Stomach (tissue), 9 donors: Measurements from ENCODE around the gene DNAH10. TPM values are rescaled to one million over a fixed set of nuclear protein-coding genes. Genes with fewer than 3 reads are reported as not detected.

ENCODE experiments used
- DNase-seq, 2 donors: peaks; one replicate each; pipeline versions ENCODE4 v3.0.0 to v3.0.0-alpha.2; 2013 to 2019
- H3K27ac ChIP-seq, 5 donors: fragments of 200-600 bp in 4 of 5; sonication (generic) in 4 of 5; one replicate each; pipeline ENCODE4 v1.5.1; 2013 to 2019; ENCODE audit warnings: mild to moderate bottlenecking in 1 of 5, moderate library complexity in 1 of 5
- H3K27me3 ChIP-seq, 3 donors: fragments of 200-600 bp; sonication (generic); one replicate each; pipeline ENCODE4 v1.5.1; 2017 to 2019; ENCODE audit warnings: mixed run types in 1 of 3
- H3K36me3 ChIP-seq, 4 donors: fragments of 200-600 bp; sonication (generic); 1 replicate in 3 of 4; 2 replicates in 1 of 4; pipeline ENCODE4 v1.5.1; 2016 to 2019
- H3K4me1 ChIP-seq, 4 donors: fragments of 200-600 bp; sonication (generic); one replicate each; pipeline ENCODE4 v1.5.1; 2016 to 2019
- H3K4me3 ChIP-seq, 4 donors: fragments of 200-600 bp; sonication (generic) in 3 of 4; one replicate each; pipeline ENCODE4 v1.5.1; 2016 to 2019; ENCODE audit warnings: mild to moderate bottlenecking in 1 of 4
- H3K9me3 ChIP-seq, 4 donors: fragments of 200-600 bp; sonication (generic); one replicate each; pipeline ENCODE4 v1.5.1; 2016 to 2019
- CTCF ChIP-seq, 7 experiments: fragments of 450-650 bp in 4 of 7; fragments of 200-600 bp in 3 of 7; sonication (generic) in 3 of 7; IDR thresholded peaks; one replicate each; pipeline ENCODE4 v1.5.1; 2016 to 2019; ENCODE audit warnings: antibody characterized with exemption in 7 of 7, control low read depth in 2 of 7, mild to moderate bottlenecking in 1 of 7
- EP300 ChIP-seq: sonication (generic); formaldehyde crosslinking; IDR thresholded peaks from one replicate; pipeline ENCODE4 v1.6.1; 2017; ENCODE audit warnings: antibody characterized with exemption
- POLR2A ChIP-seq, 4 donors: fragments of 450-650 bp; IDR thresholded peaks; one replicate each; pipeline ENCODE4 v1.6.1; 2016; ENCODE audit warnings: antibody characterized with exemption in 4 of 4, control low read depth in 2 of 4, mild to moderate bottlenecking in 1 of 4, moderate library complexity in 1 of 4
- POLR2AphosphoS5 ChIP-seq, 3 donors: sonication (generic); formaldehyde crosslinking; IDR thresholded peaks; one replicate each; pipeline ENCODE4 v1.6.1; 2016; ENCODE audit warnings: antibody characterized with exemption in 3 of 3
- WGBS, 5 donors: extraction: QIAGEN DNeasy Blood & Tissue Kit in 3 of 5; methylation state at CpG; one replicate each; pipeline versions ENCODE4 v1.1.5 to v1.1.7; 2013 to 2018; 5-methylcytosine and 5-hydroxymethylcytosine counted together
- intact Hi-C: fragments of 100-400 bp; cut with DNase I; formaldehyde crosslinking; loops from one replicate; pipeline ENCODE4 v1.15.1; 2023; ENCODE audit warnings: low total_unique reads
- polyA plus RNA-seq, 3 donors: library from polyadenylated mRNA; stranded (reverse); fragments of 200-250 nt; gene quantifications; one replicate each; pipeline ENCODE4 v1.2.3, GENCODE V29; 2013
- total RNA-seq, 5 donors: library from RNA; depleted of rRNA; stranded (reverse); fragments of >200 nt; gene quantifications; one replicate each; pipeline versions ENCODE4 v1.1.0 to v1.2.3, GENCODE V29; 2014 to 2016
- donor health status: healthy with polysubstance abuse.
- donor health status: Bipolar disorder and iron deficiency.
- donor health status: healthy.

Gene DNAH10
- total and polyA plus RNA-seq, 8 donors, result under 0.01 to 0.92 (median 0.15) TPM; not detected in 3

- 66 to 84% (median 70%) methylated on average over 7 of the region's 7 CpGs for WGBS, 5 donors
- no peaks in the 10 kb centered on the region for H3K36me3 ChIP-seq
Observed at GRCh38 chr12:123923927-123924326, 161.8 kb downstream of the DNAH10 start.

GRCh38 chr12:123924539-123924938 is 162.4 kb downstream of the DNAH10 start:
- no peak overlapping the region for H3K4me3 ChIP-seq
- no peaks in the 10 kb centered on the region for H3K4me1 ChIP-seq
- no peak for DNase-seq
- intact Hi-C loops, result no loop called here
- 87 to 97% (median 94%) methylated on average over 4 of the region's 4 CpGs for WGBS, 5 donors
- peaks cover 0 to 2% (median 0%) of the 10 kb centered on the region in 3 donors for H3K27me3 ChIP-seq
- TF ChIP-seq POLR2A (IDR thresholded peaks at IDR 0.05) (no peak), POLR2AphosphoS5 (IDR thresholded peaks at IDR 0.05) (no peak), EP300 (no peak), CTCF (IDR thresholded peaks at IDR 0.05) (no peak)
- no peak overlapping the region for H3K27ac ChIP-seq
- H3K36me3 ChIP-seq, result no peaks in the 10 kb centered on the region
- no peaks in the 10 kb centered on the region for H3K9me3 ChIP-seq

More at GRCh38 chr12:123923927-123924326, 161.8 kb downstream of the DNAH10 start:
- H3K27ac ChIP-seq, result no peak overlapping the region
- no peak overlapping the region for H3K4me3 ChIP-seq
- no peak for DNase-seq
- no peak for TF ChIP-seq POLR2AphosphoS5 (IDR thresholded peaks at IDR 0.05)
- no peak for TF ChIP-seq CTCF (IDR thresholded peaks at IDR 0.05)
- TF ChIP-seq POLR2A (IDR thresholded peaks at IDR 0.05), result no peak
- TF ChIP-seq EP300, result no peak
- H3K9me3 ChIP-seq, result no peaks in the 10 kb centered on the region
- intact Hi-C loops, result no loop called here
- peaks cover 0 to 2% (median 0%) of the 10 kb centered on the region in 3 donors for H3K27me3 ChIP-seq
- no peaks in the 10 kb centered on the region for H3K4me1 ChIP-seq

- no peaks in the 10 kb centered on the region for H3K4me1 ChIP-seq
- TF ChIP-seq EP300, result no peak
- no peak for TF ChIP-seq POLR2AphosphoS5 (IDR thresholded peaks at IDR 0.05)
- TF ChIP-seq POLR2A (IDR thresholded peaks at IDR 0.05), result no peak
- no peak for TF ChIP-seq CTCF (IDR thresholded peaks at IDR 0.05)
- H3K27ac ChIP-seq, result no peak overlapping the region
- H3K9me3 ChIP-seq, result no peaks in the 10 kb centered on the region
- H3K4me3 ChIP-seq, result no peak overlapping the region
- intact Hi-C loops, result no loop called here
- WGBS, 5 donors, result 77 to 87% (median 79%) methylated on average over 12 to 15 of the region's 15 CpGs
- no peak for DNase-seq
- H3K36me3 ChIP-seq, result no peaks in the 10 kb centered on the region
- H3K27me3 ChIP-seq, result no peaks in the 10 kb centered on the region
Observed at GRCh38 chr12:123928274-123928865, 166.3 kb downstream of the DNAH10 start.

GRCh38 chr12:123928897-123929296 is 166.8 kb downstream of the DNAH10 start:
- Histone ChIP-seq H3K36me3 (peaks cover 0 to under 1% (median 0%) of the 10 kb centered on the region in 4 donors), H3K4me3 (no peak overlapping the region), H3K27ac (no peak overlapping the region), H3K9me3 (no peaks in the 10 kb centered on the region), H3K4me1 (no peaks in the 10 kb centered on the region), H3K27me3 (no peaks in the 10 kb centered on the region)
- intact Hi-C loops, result no loop called here
- no peak for TF ChIP-seq EP300
- TF ChIP-seq POLR2A (IDR thresholded peaks at IDR 0.05), result no peak
- TF ChIP-seq CTCF (IDR thresholded peaks at IDR 0.05), result no peak
- no peak for TF ChIP-seq POLR2AphosphoS5 (IDR thresholded peaks at IDR 0.05)
- no peak for DNase-seq
- WGBS, 5 donors, result 84 to 92% (median 88%) methylated on average over 7 of the region's 7 CpGs
